SK-N-SH (cell line): ENCODE results near the gene STRADA. TPM values are rescaled to one million over a fixed set of nuclear protein-coding genes. Genes with fewer than 3 reads are reported as not detected.
A peak's percentile ranks its signal among the peaks of the same experiment; 100 is the strongest.

Experiments used
- CTCF ChIA-PET: fragments of 300-600, 350-600 bp; formaldehyde crosslinking; extraction: SDS; loops from one replicate; lab custom pipeline; 2021; lab: Yijun Ruan, JAX
- POLR2A ChIA-PET: fragments of 350-600 bp; sonication (Branson Sonifier 250); formaldehyde crosslinking; extraction: SDS; loops from one replicate; lab custom pipeline; 2020; ENCODE audit warnings: antibody characterized with exemption, inconsistent platforms; lab: Yijun Ruan, JAX
- DNase-seq: peaks from one replicate; pipeline ENCODE4 v3.0.0; 2012
- H2AFZ ChIP-seq: fragments of 200-600 bp; sonication (generic); 2 replicates; pipeline ENCODE4 v1.8.1; 2016; ENCODE audit warnings: antibody characterized with exemption, mild to moderate bottlenecking, low read depth
- H3F3A ChIP-seq: fragments of 200-600 bp; sonication (generic); replicated peaks from 2 replicates; pipeline ENCODE3; 2016; ENCODE audit warnings: antibody characterized with exemption, mild to moderate bottlenecking; ENCODE audit not compliant: insufficient read depth
- H3K27ac ChIP-seq, 2 experiments: fragments of 200-500 bp in 1 of 2; fragments of 200-600 bp in 1 of 2; sonication (Bioruptor generic) in 1 of 2; sonication (generic), shearing (Covaris generic) in 1 of 2; 2 replicates each; pipeline versions ENCODE4 v1.5.1 to v1.6.1; 2014 to 2016; ENCODE audit warnings: low read depth in 2 of 2, inconsistent platforms in 1 of 2, low read length in 1 of 2, mild to moderate bottlenecking in 1 of 2, mixed read lengths in 1 of 2
- H3K27me3 ChIP-seq: fragments of 200-600 bp; sonication (generic), shearing (Covaris generic); 2 replicates; pipeline ENCODE4 v1.6.1; 2016; ENCODE audit warnings: mixed run types; ENCODE audit not compliant: insufficient read depth
- H3K36me3 ChIP-seq, 2 experiments: fragments of 200-500 bp in 1 of 2; fragments of 200-600 bp in 1 of 2; sonication (Bioruptor generic) in 1 of 2; sonication (generic) in 1 of 2; replicated peaks in 1 of 2; 2 replicates each; pipeline versions ENCODE3 to v1.5.1; 2014 to 2016; ENCODE audit warnings: low read length in 1 of 2, mild to moderate bottlenecking in 1 of 2; ENCODE audit not compliant: insufficient read depth in 2 of 2, control insufficient read depth in 1 of 2
- H3K4me1 ChIP-seq, 2 experiments: fragments of 200-500 bp in 1 of 2; fragments of 200-600 bp in 1 of 2; sonication (Bioruptor generic) in 1 of 2; sonication (generic), shearing (Covaris generic) in 1 of 2; 2 replicates each; pipeline versions ENCODE4 v1.5.1 to v1.6.1; 2014 to 2016; ENCODE audit warnings: low read depth in 1 of 2, low read length in 1 of 2, mixed run types in 1 of 2; ENCODE audit not compliant: insufficient read depth in 2 of 2, control insufficient read depth in 1 of 2
- H3K4me2 ChIP-seq: fragments of 200-600 bp; sonication (generic), shearing (Covaris generic); 2 replicates; pipeline ENCODE4 v1.6.1; 2017; ENCODE audit warnings: mixed run types
- H3K4me3 ChIP-seq, 2 experiments: fragments of 200-500 bp in 1 of 2; fragments of 200-600 bp in 1 of 2; sonication (Bioruptor generic) in 1 of 2; sonication (generic), shearing (Covaris generic) in 1 of 2; 2 replicates each; pipeline versions ENCODE4 v1.5.1 to v1.8.1; 2014 to 2016; ENCODE audit warnings: low read depth in 2 of 2, inconsistent platforms in 1 of 2, low read length in 1 of 2, mild to moderate bottlenecking in 1 of 2, mixed read lengths in 1 of 2, moderate library complexity in 1 of 2
- H3K79me2 ChIP-seq: fragments of 200-600 bp; sonication (generic); 2 replicates; pipeline ENCODE4 v1.8.1; 2017; ENCODE audit warnings: mild to moderate bottlenecking; ENCODE audit not compliant: insufficient read depth
- H3K9ac ChIP-seq: fragments of 200-600 bp; sonication (generic); 2 replicates; pipeline ENCODE4 v1.6.1; 2017; ENCODE audit warnings: mixed run types
- H3K9me2 ChIP-seq: fragments of 200-600 bp; sonication (generic); 2 replicates; pipeline ENCODE4 v1.6.1; 2017; ENCODE audit warnings: mixed run types
- H3K9me3 ChIP-seq: fragments of 200-600 bp; sonication (generic); 2 replicates; pipeline ENCODE4 v1.6.1; 2017; ENCODE audit warnings: mixed run types, mild to moderate bottlenecking, moderate library complexity
- H4K20me1 ChIP-seq: fragments of 200-600 bp; sonication (generic); 2 replicates; pipeline ENCODE4 v1.6.1; 2017; ENCODE audit warnings: mild to moderate bottlenecking, mixed run types; ENCODE audit not compliant: insufficient read depth
- CHD2 ChIP-seq: fragments of 150-350 bp; IDR thresholded peaks from 2 replicates; pipeline ENCODE4 v1.6.1; 2018; ENCODE audit warnings: low read length; ENCODE audit not compliant: partially characterized antibody
- CTCF ChIP-seq: fragments of 200-600 bp; sonication (generic); IDR thresholded peaks from 2 replicates; pipeline ENCODE4 v1.6.1; 2017; ENCODE audit warnings: antibody characterized with exemption, mild to moderate bottlenecking, moderate library complexity
- ELF1 ChIP-seq: IDR thresholded peaks from 2 replicates; pipeline ENCODE4 v1.4.0; 2012
- FOXM1 ChIP-seq: IDR thresholded peaks from 2 replicates; pipeline ENCODE4 v1.4.0; 2012; ENCODE audit warnings: low read depth, mild to moderate bottlenecking
- GATA2 ChIP-seq: sonication (generic); formaldehyde crosslinking; IDR thresholded peaks from 2 replicates; pipeline ENCODE4 v1.5.0; 2020; ENCODE audit warnings: mild to moderate bottlenecking, missing genetic modification reagents
- JUND ChIP-seq: IDR thresholded peaks from 2 replicates; pipeline ENCODE4 v1.4.0; 2012
- MAX ChIP-seq: IDR thresholded peaks from 2 replicates; pipeline ENCODE4 v1.4.0; 2012; ENCODE audit warnings: low read depth
- MEF2A ChIP-seq: IDR thresholded peaks from 2 replicates; pipeline ENCODE4 v1.4.0; 2012; ENCODE audit warnings: low read depth, borderline replicate concordance
- MXI1 ChIP-seq: IDR thresholded peaks from 2 replicates; pipeline ENCODE4 v1.6.1; 2012; ENCODE audit warnings: mild to moderate bottlenecking, low read depth, low read length, improper control_type of control experiment
- NFIC ChIP-seq: IDR thresholded peaks from 2 replicates; pipeline ENCODE4 v1.4.0; 2012; ENCODE audit warnings: borderline replicate concordance
- NRF1 ChIP-seq: IDR thresholded peaks from 2 replicates; pipeline ENCODE4 v1.6.1; 2012; ENCODE audit warnings: low read depth, mild to moderate bottlenecking, low read length
- PBX3 ChIP-seq: IDR thresholded peaks from 2 replicates; pipeline ENCODE4; 2012
- POLR2AphosphoS5 ChIP-seq: IDR thresholded peaks from 2 replicates; pipeline ENCODE4 v1.6.1; 2012; ENCODE audit warnings: low read depth, low read length
- RCOR1 ChIP-seq: fragments of 150-350 bp; IDR thresholded peaks from 2 replicates; pipeline ENCODE4 v1.6.1; 2017; ENCODE audit warnings: antibody characterized with exemption, low read length
- REST ChIP-seq: IDR thresholded peaks from 2 replicates; pipeline ENCODE4 v1.6.1; 2012; ENCODE audit warnings: mild to moderate bottlenecking, low read depth, low read length, moderate library complexity
- RFX5 ChIP-seq: IDR thresholded peaks from 2 replicates; pipeline ENCODE4 v1.6.1; 2012; ENCODE audit warnings: mild to moderate bottlenecking, improper control_type of control experiment, low read length
- RXRA ChIP-seq: IDR thresholded peaks from 2 replicates; pipeline ENCODE4 v1.4.0; 2012; ENCODE audit warnings: low read depth, mild to moderate bottlenecking, borderline replicate concordance
- SMC3 ChIP-seq: IDR thresholded peaks from 2 replicates; pipeline ENCODE4 v1.6.1; 2012; ENCODE audit warnings: low read depth, low read length, improper control_type of control experiment
- TAF1 ChIP-seq: IDR thresholded peaks from 2 replicates; pipeline ENCODE4 v1.6.1; 2012; ENCODE audit warnings: low read depth, mild to moderate bottlenecking, low read length, moderate library complexity, borderline replicate concordance
- USF2 ChIP-seq: fragments of 150-350 bp; IDR thresholded peaks from 2 replicates; pipeline ENCODE4 v1.6.1; 2017; ENCODE audit warnings: antibody characterized with exemption, low read length, low read depth, borderline replicate concordance
- YY1 ChIP-seq: IDR thresholded peaks from 2 replicates; pipeline ENCODE4 v1.4.0; 2012; ENCODE audit warnings: low read depth, mild to moderate bottlenecking
- ZBTB33 ChIP-seq: IDR thresholded peaks from 2 replicates; pipeline ENCODE4 v1.4.0; 2012; ENCODE audit warnings: low read depth, borderline replicate concordance
- WGBS: methylation state at CpG from one replicate; pipeline ENCODE4 v1.1.6; 2017; ENCODE audit warnings: low lambda C conversion rate; 5-methylcytosine and 5-hydroxymethylcytosine counted together
- polyA plus RNA-seq, 3 experiments: library from polyadenylated mRNA; depleted of rRNA; stranded (reverse); fragments of >200 nt; gene quantifications; 2 replicates each; pipeline ENCODE4 v1.2.3, GENCODE V29; 2012

STRADA gene
- polyA plus RNA-seq, 1 of the 3 experiments (the other 2 are of a cell fraction), result 37.3 TPM

- TF ChIP-seq ZBTB33 (no peak), JUND (peak; percentile 44; the same call in 1 of the 2 replicates), CHD2 (no peak), MAX (no peak), NFIC (peak; percentile 43; the same call in 1 of the 2 replicates), PBX3 (peak; percentile 15; the same call in 1 of the 2 replicates), MEF2A (no peak), REST (no peak), NRF1 (no peak), CTCF (no peak)
- TF ChIP-seq, all 33 proteins: peak for 5
Measured at GRCh38 chr17:63785556-63785955, 44.0 kb upstream of the STRADA start (continued).

GRCh38 chr17:63783522-63783921 lies 41.9 kb upstream of the STRADA start:
- H3K9ac ChIP-seq, result no peak overlapping the region
- H3K79me2 ChIP-seq, result peaks cover 100% of the 10 kb centered on the region
- peaks cover 29 to 72% of the 10 kb centered on the region in 2 experiments for H3K36me3 ChIP-seq
- POLR2A ChIA-PET, result interaction anchor here (1.4 kb wide), 1 partner anchor 10 kb away, joined by 7 read pairs; the partner anchor contains the start of genes CCDC47 and DDX42
- no peak for TF ChIP-seq MXI1
- no peak for TF ChIP-seq RXRA
- TF ChIP-seq USF2, result no peak
- TF ChIP-seq RFX5, result no peak
- TF ChIP-seq YY1, result no peak
- no peak for TF ChIP-seq TAF1
- no peak for TF ChIP-seq NRF1
- no peak for TF ChIP-seq MEF2A
- no peak for TF ChIP-seq ELF1
- TF ChIP-seq SMC3, result no peak
- no peak for TF ChIP-seq FOXM1
- no peak for TF ChIP-seq GATA2 (CRISPR knock-in tag)
- TF ChIP-seq RCOR1, result no peak
- TF ChIP-seq POLR2AphosphoS5, result no peak
- peaks cover 91% of the 10 kb centered on the region for H4K20me1 ChIP-seq
- peak overlapping the region in 1 of 2 experiments; percentile 60; a peak in 1 of 4 replicates for H3K27ac ChIP-seq
- H3K4me2 ChIP-seq, result peak overlapping the region; percentile 33
- H2AFZ ChIP-seq, result no peak overlapping the region
- no peaks in the 10 kb centered on the region for H3K9me2 ChIP-seq
- H3F3A ChIP-seq, result peaks cover 16% of the 10 kb centered on the region
- WGBS, result 81% methylated on average over 6 of the region's 6 CpGs
- no peak for DNase-seq
- no peaks in the 10 kb centered on the region for H3K9me3 ChIP-seq
- no peaks in the 10 kb centered on the region for H3K27me3 ChIP-seq
- no peak overlapping the region for H3K4me3 ChIP-seq
- H3K4me1 ChIP-seq, result peaks cover 0 to 22% of the 10 kb centered on the region in 2 experiments; a peak in 3 of 4 replicates
- CTCF ChIA-PET, result interaction anchor here (0.6 to 2.4 kb wide), 7 partner anchors 10 to 349 kb away, joined by 3 to 9 read pairs (median 5); no protein-coding TSS in a partner anchor
